Urothelium cell line (cell line): ENCODE results near the gene NPAS3.
A peak's percentile ranks its signal among the peaks of the same experiment; 100 is the strongest.

Source experiments
- DNase-seq: peaks from one replicate; pipeline ENCODE4 v3.0.0; 2011; ENCODE audit warnings: low spot score, mixed read lengths
- FAIRE-seq: peaks from 2 replicates; lab custom pipeline; 2011; peaks lifted over from hg19 to GRCh38; lab: Jason Lieb, UNC

NPAS3 gene

DNA sequence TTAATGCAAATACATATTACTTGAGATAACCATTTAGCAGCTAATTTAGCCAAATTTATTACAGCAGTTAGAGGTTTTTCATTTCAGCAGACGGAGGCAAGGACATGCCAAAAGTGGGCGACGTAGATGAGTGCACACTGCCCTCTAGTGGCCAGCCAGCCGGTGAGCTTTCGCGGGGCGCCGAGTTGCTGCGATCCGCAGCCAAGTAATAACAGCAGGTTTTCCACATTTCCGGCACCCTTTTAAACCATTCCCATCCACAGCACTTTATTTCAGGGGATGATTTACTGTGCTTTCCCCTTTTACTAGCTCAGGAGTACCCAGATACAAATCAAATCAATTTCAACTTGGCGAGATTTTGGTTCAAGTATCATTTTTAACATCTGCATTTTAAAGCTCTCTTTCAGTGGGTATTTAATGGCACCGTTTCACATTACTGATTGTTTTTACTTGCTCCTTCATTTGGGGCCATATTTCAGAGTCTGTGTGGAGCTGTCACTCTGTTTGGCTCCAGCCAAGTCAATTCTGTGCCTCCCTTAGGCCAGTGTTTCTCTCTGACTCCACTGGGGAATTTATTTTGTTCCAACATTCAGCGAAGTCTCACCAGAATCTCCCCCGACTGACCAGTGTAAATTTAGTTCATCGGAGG lies 854.2 kb downstream of the NPAS3 start:
- FAIRE-seq: no peak
- peak; percentile 77 for DNase-seq

DNA sequence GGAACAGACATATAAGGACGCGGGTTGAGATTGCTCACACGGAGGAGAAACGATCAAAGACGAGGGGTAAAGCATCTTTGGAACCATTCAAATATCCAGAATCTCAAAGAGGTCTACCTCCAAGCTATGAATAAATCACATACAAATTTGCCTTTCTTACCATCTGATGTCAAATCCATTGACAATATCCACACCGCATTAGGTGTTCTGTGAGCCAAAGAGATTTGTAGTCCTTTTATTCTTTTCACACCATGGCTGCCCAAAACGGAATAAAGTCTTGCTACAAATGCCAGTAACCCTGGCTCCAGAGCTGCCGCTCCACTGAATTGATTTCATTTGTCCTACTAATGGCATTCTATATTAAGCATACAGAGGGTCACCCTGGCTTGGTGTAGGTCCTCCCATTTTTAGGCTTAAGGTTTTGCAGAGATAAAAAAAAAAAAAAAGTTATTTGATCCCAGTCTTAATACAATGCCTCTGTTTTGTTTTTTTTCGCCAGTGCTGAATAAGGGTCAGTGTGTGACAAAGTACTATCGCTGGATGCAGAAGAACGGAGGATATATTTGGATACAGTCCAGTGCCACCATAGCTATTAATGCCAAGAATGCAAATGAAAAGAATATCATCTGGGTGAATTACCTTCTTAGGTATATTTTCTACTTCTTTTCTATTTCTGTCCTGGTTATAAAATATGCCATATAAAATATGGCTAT lies 854.9 kb downstream of the NPAS3 start:
- DNase-seq: no peak
- FAIRE-seq: no peak

DNA sequence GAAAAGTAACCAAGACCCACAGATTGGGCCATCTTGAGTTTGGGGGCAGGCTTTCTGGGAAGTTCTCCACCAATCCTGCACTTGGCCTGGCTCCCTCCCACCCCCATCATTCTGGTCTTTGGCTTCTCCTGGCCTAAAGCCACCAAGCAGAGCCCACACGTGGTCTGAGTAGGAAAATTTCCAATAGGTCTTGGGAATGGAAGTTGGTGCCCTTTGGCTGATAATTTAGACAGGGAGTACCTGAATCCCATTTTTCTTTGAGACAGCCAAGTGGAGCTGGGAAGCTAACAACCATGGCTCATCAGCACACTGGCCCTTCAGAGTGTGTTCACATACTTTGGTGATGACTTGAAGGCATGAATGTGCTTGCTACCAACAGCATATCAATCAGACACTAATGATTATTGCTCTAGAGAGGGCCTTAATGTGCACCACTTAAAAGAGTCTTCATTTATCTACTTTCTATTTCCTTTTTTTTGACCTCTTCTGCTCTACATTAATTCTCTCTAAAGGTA lies 856.2 kb downstream of the NPAS3 start:
- no peak for FAIRE-seq
- DNase-seq: no peak

DNA sequence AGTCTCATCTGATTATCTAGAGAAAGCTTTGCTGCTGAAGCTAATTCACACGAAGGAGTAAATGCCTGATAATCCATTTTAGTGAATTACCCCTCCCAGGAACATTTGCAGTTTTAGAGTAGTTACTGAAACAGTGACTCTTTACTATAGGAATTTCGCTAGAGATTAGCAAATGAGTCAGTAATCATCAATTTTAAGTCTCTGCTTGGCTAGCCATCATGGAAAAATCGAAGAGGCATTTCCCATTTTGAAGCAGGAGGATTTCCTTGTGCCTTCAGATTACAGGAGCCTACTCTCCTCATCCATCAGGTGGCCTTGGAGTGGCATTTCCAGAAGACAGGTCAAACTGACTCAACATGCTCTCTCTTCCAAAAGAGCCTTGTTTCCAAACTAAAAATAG lies 857.7 kb downstream of the NPAS3 start:
- FAIRE-seq (no peak), DNase-seq (no peak)

DNA sequence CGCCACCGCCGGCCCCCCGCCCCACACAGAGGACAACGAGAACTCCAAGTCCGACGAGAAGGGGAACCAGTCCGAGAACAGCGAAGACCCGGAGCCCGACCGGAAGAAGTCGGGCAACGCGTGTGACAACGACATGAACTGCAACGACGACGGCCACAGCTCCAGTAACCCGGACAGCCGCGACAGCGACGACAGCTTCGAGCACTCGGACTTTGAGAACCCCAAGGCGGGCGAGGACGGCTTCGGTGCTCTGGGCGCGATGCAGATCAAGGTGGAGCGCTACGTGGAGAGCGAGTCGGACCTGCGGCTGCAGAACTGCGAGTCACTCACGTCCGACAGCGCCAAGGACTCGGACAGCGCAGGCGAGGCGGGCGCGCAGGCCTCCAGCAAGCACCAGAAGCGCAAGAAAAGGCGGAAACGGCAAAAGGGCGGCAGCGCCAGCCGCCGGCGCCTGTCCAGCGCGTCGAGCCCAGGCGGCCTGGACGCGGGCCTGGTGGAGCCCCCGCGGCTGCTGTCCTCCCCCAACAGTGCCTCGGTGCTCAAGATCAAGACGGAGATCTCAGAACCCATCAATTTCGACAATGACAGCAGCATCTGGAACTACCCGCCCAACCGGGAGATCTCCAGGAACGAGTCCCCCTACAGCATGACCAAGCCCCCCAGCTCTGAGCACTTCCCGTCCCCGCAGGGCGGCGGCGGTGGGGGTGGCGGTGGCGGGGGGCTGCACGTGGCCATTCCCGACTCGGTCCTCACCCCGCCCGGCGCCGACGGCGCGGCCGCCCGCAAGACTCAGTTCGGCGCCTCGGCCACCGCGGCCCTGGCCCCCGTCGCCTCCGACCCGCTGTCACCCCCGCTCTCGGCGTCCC lies 861.3 kb downstream of the NPAS3 start:
- FAIRE-seq (no peak), DNase-seq (no peak)

DNA sequence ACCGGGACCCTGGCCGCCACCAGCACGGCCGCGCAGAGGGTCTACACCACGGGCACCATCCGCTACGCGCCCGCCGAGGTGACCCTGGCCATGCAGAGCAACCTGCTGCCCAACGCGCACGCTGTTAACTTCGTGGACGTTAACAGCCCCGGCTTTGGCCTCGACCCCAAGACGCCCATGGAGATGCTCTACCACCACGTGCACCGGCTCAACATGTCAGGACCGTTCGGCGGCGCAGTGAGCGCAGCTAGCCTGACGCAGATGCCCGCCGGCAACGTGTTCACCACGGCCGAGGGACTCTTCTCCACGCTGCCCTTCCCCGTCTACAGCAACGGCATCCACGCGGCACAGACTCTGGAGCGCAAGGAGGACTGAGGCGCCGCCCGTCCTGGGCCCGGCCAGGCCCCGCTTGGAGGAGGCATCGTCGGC lies 862.1 kb downstream of the NPAS3 start:
- no peak for DNase-seq
- no peak for FAIRE-seq

DNA sequence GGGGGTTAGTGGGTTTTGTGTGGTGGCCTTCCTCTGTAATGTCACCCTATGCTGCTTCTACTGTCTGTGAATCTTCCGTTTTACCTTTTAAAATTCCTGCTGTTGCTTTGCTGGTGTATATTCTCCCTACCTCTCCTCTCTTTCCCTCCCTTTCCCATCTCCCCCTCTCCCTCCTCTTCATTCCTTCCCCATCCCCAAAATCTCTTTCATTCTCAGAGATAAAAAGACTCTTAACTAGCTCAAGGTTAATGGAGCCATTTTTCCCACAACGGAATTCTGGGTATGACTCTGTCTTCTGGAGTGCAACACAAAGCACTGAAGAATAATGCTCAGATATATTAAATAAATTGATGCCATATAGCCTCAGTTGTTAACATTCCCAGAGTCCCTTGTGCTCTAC lies 864.1 kb downstream of the NPAS3 start:
- no peak for DNase-seq
- no peak for FAIRE-seq

DNA sequence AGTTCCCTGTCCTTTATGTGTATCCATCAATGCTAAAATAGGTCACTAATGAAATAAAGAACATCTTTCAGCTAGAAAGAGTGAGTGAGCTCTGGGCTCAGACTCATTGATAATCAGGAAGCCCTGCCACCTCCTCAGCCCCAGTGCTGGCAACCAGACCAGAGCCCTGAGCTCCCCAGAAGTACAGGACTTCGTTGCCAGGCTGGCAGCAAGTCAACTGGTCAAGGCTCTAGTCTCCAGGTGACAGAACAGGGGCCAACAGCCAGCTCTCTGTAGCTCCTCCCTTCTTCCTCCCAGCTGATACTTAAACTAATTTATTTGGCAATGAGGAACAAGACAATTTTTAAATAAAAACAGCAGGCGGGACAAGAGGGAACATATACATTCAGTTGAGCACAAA lies 866.9 kb downstream of the NPAS3 start:
- FAIRE-seq (no peak), DNase-seq (no peak)

DNA sequence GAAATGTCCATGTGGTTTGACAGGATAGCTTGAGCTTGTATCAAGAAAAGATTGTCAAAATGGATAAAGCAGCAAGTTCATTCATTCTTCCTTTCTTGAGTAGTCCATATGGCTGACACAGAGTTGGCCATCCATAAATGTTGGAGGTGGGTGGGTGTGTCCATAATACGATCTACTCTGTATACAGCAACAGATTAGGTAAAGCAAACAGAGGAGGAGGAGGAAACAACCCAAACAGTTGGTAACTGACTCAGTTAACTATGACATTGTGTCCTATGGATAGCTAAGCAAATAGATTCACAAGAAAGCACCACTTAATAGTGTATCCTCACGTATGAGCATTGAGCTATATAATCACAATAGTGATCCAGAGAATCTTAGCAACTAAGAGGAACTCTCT lies 868.2 kb downstream of the NPAS3 start:
- FAIRE-seq (no peak), DNase-seq (no peak)

DNA sequence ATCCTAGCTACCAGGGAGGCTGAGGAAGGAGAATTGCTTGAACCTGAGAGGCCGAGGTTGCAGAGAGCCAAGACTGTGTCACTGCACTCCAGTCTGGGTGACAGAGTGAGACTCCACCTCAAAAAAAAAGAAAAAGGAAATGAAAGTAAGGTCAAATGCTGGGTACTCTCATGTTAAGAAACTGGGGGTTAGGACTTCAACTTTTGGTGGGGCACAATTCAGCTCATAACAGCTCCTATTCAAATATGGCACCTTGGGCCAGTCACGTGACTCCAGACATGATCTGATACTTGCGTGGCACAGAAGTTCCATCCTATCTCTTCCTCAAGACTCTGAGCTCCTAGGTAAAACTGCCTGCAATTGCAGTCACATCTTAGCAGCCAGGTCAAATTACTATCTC lies 869.5 kb downstream of the NPAS3 start:
- no peak for FAIRE-seq

DNA sequence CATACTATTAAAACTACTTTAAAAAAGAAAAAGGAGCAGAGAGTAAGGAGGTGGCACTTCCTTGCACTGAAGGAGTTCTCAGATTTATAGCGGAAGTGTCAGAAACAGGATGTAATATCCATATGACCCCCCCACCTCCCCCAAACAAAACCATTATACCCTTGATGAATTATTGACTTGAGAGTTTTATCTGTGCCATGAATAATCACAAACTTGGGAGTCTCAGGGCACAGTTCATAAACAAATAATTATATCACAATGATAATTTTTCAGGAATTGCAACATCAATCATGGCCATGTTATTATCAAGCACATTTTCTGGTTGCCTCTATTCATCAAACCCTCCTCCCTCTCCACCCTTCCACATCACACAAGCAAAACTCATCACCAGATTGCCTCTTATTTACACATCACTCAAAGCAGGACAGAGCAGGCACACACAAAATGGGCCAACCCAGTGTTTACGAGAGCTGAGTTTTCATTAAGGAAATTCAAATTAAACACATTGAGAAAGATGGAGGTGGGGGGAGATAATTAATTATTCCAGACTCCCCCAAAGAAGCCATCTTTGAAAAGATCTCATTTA lies 870.8 kb downstream of the NPAS3 start:
- FAIRE-seq (no peak), DNase-seq (no peak)

More for the DNA sequence above, 869.5 kb downstream of the NPAS3 start:
- no peak for DNase-seq

DNA sequence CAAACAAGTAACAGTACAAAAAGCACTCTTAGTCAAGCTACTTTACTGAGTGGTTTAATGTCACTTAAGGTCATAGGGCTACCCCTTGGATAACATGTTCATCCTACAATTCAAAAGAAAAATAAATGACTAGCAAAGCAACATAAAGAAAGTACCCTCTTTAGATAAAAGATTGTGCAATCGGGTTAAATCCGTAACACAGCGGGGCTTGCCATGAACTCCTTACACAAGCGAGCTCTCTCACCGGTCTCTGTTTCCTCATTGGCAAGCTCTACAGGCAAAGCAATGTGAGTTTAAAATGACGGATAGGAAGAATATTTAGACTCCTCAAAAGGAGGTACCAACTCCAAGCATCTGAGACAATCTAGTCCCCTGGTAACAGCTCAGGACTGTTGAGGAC lies 871.6 kb downstream of the NPAS3 start:
- DNase-seq: no peak
- no peak for FAIRE-seq

DNA sequence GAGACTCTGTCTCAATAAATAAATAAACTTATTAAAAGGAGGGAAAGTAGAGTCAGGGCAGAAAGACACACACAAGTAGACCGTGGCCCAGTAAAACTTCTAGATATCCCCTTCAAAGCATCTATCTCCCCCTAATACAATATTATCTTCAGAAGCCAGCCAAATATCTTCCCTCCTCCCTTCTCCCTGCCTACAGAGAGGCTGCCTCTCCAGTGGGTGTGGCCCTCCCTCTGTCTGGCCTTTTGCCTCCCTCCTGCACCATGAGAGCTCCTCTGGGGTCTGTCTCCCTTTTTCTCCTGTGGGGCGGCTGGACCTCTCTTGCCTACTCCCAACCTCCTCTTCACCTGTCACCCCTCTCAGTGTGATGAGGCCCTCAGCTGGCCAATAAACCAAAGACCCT lies 873.0 kb downstream of the NPAS3 start:
- no peak for FAIRE-seq
- DNase-seq: no peak

DNA sequence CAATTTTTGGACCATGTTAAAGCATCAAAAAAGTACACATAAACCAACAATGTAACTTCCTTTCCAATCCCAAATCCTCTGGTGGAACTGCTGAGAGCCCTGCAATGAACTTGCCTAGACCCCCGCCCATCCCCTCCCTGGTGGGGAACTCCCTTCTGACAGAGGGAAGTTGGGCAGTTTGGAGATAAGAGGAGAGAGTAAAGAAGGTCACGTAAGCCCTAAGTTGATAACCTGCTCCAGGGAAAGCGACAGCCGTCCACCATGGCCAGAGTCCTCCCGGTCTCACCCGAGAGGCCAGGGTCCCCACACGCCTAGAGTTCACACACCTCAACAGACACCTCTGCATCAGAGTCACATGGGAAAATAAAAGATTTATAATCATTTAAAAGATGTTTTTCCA lies 873.5 kb downstream of the NPAS3 start:
- FAIRE-seq: no peak

DNA sequence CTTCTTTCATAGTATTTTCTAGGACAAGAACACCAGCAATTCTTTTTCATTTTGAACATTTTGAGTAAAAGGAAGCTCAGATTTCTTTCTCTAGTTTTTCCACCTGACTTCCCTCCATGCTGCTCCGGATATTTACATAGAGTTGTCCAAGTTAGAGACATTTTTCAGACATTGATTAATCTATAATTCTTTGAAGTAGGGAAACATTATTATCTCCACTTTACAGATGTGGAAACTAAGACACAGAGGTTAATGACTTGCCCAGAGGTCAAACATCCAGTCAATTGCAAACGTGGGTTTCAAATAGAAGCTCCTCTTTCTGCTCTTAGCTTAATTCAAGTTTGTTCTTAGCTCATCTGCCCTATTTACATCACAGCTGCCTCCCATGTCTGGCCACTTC lies 873.9 kb downstream of the NPAS3 start:
- no peak for FAIRE-seq

More for the DNA sequence above, 873.5 kb downstream of the NPAS3 start:
- no peak for DNase-seq

DNA sequence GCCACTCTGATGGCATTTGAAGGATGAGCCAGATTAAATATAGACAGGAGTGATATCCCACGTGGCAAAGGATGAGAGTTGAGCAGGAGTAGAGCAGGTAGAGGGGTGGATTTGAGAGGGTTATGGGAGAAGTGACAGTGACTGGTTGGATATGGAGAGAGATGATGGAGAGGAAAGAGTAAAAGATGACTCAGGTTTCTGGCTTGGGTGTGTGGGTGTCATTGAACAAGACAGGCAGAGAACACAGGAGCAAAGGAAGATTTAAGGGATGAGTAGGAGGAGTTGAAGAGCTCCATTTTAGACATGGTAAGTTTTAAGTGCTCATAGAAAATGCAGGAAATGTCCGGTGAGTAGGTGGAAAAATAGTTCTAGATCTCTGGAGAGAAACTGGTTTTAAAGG lies 875.3 kb downstream of the NPAS3 start:
- no peak for FAIRE-seq
- DNase-seq: no peak

More for the DNA sequence above, 873.9 kb downstream of the NPAS3 start:
- no peak for DNase-seq

DNA sequence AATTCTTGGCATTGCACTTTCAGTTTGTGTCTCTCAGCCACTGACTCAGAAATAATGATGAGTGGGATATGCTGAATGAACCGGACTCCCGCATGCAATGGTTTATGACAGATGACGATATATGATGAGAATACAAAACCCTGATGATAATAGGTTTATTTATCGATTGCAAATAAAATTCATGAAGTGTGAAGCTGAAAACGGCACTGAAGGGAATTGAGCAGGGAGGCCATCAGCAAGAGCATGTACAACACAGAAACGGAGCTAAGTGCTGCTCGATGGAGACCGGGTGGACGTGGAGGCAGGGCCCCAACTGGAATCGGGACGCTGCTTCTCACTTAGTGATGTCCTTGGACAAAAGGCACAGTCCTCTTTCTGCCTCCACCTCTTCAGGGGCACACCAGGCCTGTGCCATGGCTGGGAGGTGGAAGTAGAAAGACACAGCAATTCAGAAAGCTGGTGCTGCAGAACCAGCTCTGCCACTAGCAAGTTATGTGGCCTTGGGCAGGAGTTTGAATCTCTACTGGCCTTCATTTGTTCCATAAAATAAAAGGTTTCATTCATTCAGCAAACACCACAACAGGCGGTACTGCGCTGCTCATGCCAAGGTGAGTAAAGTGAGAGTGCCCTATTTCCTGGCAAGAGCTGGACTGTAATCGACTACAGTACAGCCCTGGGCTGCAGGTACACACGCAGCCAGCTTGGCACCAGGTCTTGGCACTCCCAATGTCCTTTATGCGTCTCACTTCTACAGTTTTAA lies 895.2 kb downstream of the NPAS3 start:
- FAIRE-seq (no peak), DNase-seq (no peak)

DNA sequence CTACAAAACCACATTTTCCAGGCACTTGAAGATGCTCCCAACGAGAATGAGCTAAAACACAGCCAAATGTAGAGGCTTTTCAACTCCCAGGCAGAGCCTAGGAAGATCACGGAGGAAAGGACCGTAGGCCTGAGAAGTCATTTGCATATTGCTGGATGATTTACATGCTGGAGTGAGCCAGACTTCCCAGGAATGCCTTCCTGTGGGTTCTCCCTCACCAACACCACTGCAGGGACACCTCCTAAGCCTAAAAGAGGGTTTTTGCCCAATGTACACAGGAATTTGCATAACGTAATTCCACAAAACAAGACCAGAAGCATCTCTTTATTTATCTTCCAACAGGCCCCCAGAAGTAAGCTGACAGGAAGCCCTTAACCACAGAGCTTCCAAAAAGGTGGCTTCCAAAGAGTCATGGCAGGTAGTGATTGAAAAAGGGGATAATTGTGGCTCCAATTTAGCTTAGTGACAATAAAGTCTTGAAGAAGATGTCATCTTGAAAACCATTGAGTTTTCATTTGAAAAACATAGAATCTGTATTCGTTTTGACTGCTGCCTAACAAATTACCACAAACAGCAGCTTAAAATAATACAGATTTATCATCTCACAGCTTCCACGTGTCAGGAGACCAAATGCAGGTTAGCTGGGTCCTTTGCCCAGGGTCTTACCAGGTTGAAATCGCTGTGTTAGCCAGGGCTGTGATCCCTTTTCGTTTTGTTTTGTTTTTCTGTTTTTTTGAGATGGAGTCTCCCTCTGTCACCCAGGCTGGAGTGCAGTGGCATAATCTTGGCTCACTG lies 896.0 kb downstream of the NPAS3 start:
- no peak for DNase-seq
- no peak for FAIRE-seq

DNA sequence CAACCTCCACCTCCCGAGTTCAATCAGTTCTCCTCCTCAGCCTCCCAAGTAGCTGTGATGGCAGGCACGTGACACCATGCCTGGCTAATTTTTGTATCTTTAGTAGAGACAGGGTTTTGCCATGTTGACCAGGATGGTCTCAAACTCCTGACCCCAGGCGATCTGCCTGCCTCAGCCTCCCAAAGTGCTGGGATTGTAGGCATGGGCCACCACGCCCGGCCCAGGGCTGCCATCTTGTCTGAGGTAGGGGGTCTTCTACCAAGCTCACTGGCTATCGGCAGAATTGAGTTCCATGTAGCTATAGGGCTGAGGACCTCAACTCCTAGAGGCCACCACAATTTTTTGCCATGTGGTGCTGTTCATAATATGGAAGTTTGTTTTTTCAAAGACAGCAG lies 896.6 kb downstream of the NPAS3 start:
- no peak for FAIRE-seq
- DNase-seq: no peak

DNA sequence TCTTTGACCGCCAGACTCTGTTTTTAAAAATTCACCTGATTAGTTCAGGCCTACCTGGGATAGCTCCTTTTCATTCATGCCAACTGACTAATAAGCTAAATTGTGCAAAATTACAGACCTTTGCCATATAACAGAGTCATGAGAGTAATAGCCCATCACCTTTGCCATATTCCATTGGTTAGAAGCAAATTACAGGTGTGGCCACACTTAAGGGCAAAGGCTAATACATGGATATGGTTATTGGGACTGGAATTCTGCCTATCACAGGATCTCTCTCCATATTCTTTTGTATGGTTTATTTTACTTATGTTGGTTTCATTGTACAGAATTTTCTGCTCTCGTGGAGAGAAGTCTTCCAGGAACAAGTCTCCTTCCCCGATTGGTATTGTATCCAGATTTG lies 897.0 kb downstream of the NPAS3 start:
- DNase-seq (no peak), FAIRE-seq (no peak)
